Measurements from ENCODE around the gene GALNT18.

The GALNT18 gene

GRCh38 chr11:11348303-11348702 is 273.5 kb downstream of the GALNT18 start:
- DNase-seq (ENCODE audit: low read depth) = no peak

GRCh38 chr11:11347592-11347991 is 274.2 kb downstream of the GALNT18 start:
- no peak for DNase-seq (ENCODE audit: low read depth)

- DNase-seq (ENCODE audit: low read depth) = no peak
Observed at GRCh38 chr11:11346303-11346702, 275.5 kb downstream of the GALNT18 start.

GRCh38 chr11:11345099-11345498 is 276.7 kb downstream of the GALNT18 start:
- DNase-seq (ENCODE audit: low read depth) = no peak

GRCh38 chr11:11344045-11344444 is 277.8 kb downstream of the GALNT18 start:
- no peak for DNase-seq (ENCODE audit: low read depth)

GRCh38 chr11:11338304-11338703 is 283.5 kb downstream of the GALNT18 start:
- no peak for DNase-seq (ENCODE audit: low read depth)

- no peak for DNase-seq (ENCODE audit: low read depth)
Observed at GRCh38 chr11:11336664-11337063, 285.1 kb downstream of the GALNT18 start.

GRCh38 chr11:11335043-11335442 is 286.8 kb downstream of the GALNT18 start:
- DNase-seq (ENCODE audit: low read depth) = no peak

- DNase-seq (ENCODE audit: low read depth) = no peak
Observed at GRCh38 chr11:11334607-11335006, 287.2 kb downstream of the GALNT18 start.

- no peak for DNase-seq (ENCODE audit: low read depth)
Observed at GRCh38 chr11:11332141-11332710, 289.6 kb downstream of the GALNT18 start.

GRCh38 chr11:11329062-11329806 is 292.6 kb downstream of the GALNT18 start:
- no peak for DNase-seq (ENCODE audit: low read depth)

- no peak for DNase-seq (ENCODE audit: low read depth)
Observed at GRCh38 chr11:11324090-11324489, 297.7 kb downstream of the GALNT18 start.

- DNase-seq (ENCODE audit: low read depth) = no peak
Observed at GRCh38 chr11:11322101-11322500, 299.7 kb downstream of the GALNT18 start.

- no peak for DNase-seq (ENCODE audit: low read depth)
Observed at GRCh38 chr11:11320825-11321224, 301.0 kb downstream of the GALNT18 start.

GRCh38 chr11:11318961-11319360 is 302.8 kb downstream of the GALNT18 start:
- no peak for DNase-seq (ENCODE audit: low read depth)

- DNase-seq (ENCODE audit: low read depth) = no peak
Observed at GRCh38 chr11:11318461-11318860, 303.3 kb downstream of the GALNT18 start.

- DNase-seq (ENCODE audit: low read depth) = no peak
Observed at GRCh38 chr11:11316651-11317230, 305.1 kb downstream of the GALNT18 start.

GRCh38 chr11:11313902-11314692 is 307.7 kb downstream of the GALNT18 start:
- no peak for DNase-seq (ENCODE audit: low read depth)

- DNase-seq (ENCODE audit: low read depth) = no peak
Observed at GRCh38 chr11:11313426-11313825, 308.4 kb downstream of the GALNT18 start.

GRCh38 chr11:11312738-11313137 is 309.1 kb downstream of the GALNT18 start:
- no peak for DNase-seq (ENCODE audit: low read depth)

- DNase-seq (ENCODE audit: low read depth) = no peak
Observed at GRCh38 chr11:11311169-11311568, 310.6 kb downstream of the GALNT18 start.

- DNase-seq (ENCODE audit: low read depth) = no peak
Observed at GRCh38 chr11:11309906-11310305, 311.9 kb downstream of the GALNT18 start.

GRCh38 chr11:11308249-11308648 is 313.6 kb downstream of the GALNT18 start:
- no peak for DNase-seq (ENCODE audit: low read depth)

Data from GM04504 (cell line).